Gastroesophageal sphincter (tissue), 4 donors: ENCODE data around the gene FASLG. TPM values are rescaled to one million over a fixed set of nuclear protein-coding genes. Genes with fewer than 3 reads are reported as not detected.

ENCODE experiments used
- ATAC-seq: fragments of 150-250 bp; one replicate; pipeline ENCODE4 v1.9.1; 2016; ENCODE audit warnings: mild to moderate bottlenecking, moderate library complexity
- H3K27ac ChIP-seq, 4 donors: fragments of 200-600 bp; sonication (generic) in 3 of 4; 1 replicate in 3 of 4; 2 replicates in 1 of 4; pipeline ENCODE4 v1.5.1; 2016 to 2019
- H3K27me3 ChIP-seq: fragments of 200-600 bp; sonication (generic); one replicate; pipeline ENCODE4 v1.5.1; 2019
- H3K36me3 ChIP-seq, 2 donors: fragments of 200-600 bp; sonication (generic); one replicate each; pipeline ENCODE4 v1.5.1; 2019; ENCODE audit warnings: control low read depth in 1 of 2
- H3K4me1 ChIP-seq, 3 donors: fragments of 200-600 bp; sonication (generic); 1 replicate in 2 of 3; 2 replicates in 1 of 3; pipeline ENCODE4 v1.5.1; 2016 to 2019; ENCODE audit warnings: control low read depth in 2 of 3
- H3K4me3 ChIP-seq, 2 donors: fragments of 200-600 bp; sonication (generic); one replicate each; pipeline ENCODE4 v1.5.1; 2019; ENCODE audit warnings: mild to moderate bottlenecking in 1 of 2, moderate library complexity in 1 of 2
- H3K9me3 ChIP-seq, 3 donors: fragments of 200-600 bp; sonication (generic); one replicate each; pipeline ENCODE4 v1.5.1; 2017 to 2019; ENCODE audit warnings: control low read depth in 2 of 3
- CTCF ChIP-seq, 4 experiments: fragments of 200-600 bp in 2 of 4; fragments of 450-650 bp in 2 of 4; sonication (generic) in 1 of 4; IDR thresholded peaks; one replicate each; pipeline ENCODE4 v1.5.1; 2017 to 2019; ENCODE audit warnings: antibody characterized with exemption in 4 of 4, mild to moderate bottlenecking in 2 of 4, moderate library complexity in 2 of 4
- EP300 ChIP-seq: sonication (generic); formaldehyde crosslinking; IDR thresholded peaks from one replicate; pipeline ENCODE4 v1.6.1; 2017; ENCODE audit warnings: antibody characterized with exemption, mild to moderate bottlenecking
- POLR2A ChIP-seq, 2 donors: fragments of 450-650 bp; IDR thresholded peaks; one replicate each; pipeline ENCODE4 v1.6.1; 2017; ENCODE audit warnings: antibody characterized with exemption in 2 of 2, mild to moderate bottlenecking in 2 of 2, moderate library complexity in 1 of 2
- POLR2AphosphoS5 ChIP-seq: sonication (generic); formaldehyde crosslinking; IDR thresholded peaks from one replicate; pipeline ENCODE4 v1.6.1; 2017; ENCODE audit warnings: antibody characterized with exemption
- WGBS, 2 donors: methylation state at CpG; one replicate each; pipeline ENCODE4 v1.1.5; 2018; ENCODE audit warnings: low coverage in 1 of 2; 5-methylcytosine and 5-hydroxymethylcytosine counted together
- total RNA-seq, 4 donors: library from RNA; depleted of rRNA; stranded (reverse); fragments of >200 nt; gene quantifications; one replicate each; pipeline ENCODE4 v1.1.0, GENCODE V29; 2016

The FASLG gene
- total RNA-seq, 4 donors from 2014 or later = not detected

- H3K36me3 ChIP-seq = no peaks in the 10 kb centered on the region
- H3K9me3 ChIP-seq = no peaks in the 10 kb centered on the region
- no peaks in the 10 kb centered on the region for H3K27me3 ChIP-seq
- H3K4me3 ChIP-seq = no peak overlapping the region
- H3K27ac ChIP-seq = no peak overlapping the region
- 57 to 76% methylated on average over 4 of the region's 4 CpGs for WGBS, 2 donors
- no peak for TF ChIP-seq POLR2A (IDR thresholded peaks at IDR 0.05)
- no peak for TF ChIP-seq POLR2AphosphoS5
- no peak for TF ChIP-seq EP300
- TF ChIP-seq CTCF (IDR thresholded peaks at IDR 0.05) = no peak
- H3K4me1 ChIP-seq = no peaks in the 10 kb centered on the region
- no peak for ATAC-seq
These were observed 11.9 kb downstream of the FASLG start for GRCh38 chr1:172670791-172671190.

GRCh38 chr1:172671591-172671990, 12.7 kb downstream of the FASLG start:
- Histone ChIP-seq H3K27me3 (no peaks in the 10 kb centered on the region), H3K36me3 (no peaks in the 10 kb centered on the region), H3K27ac (no peak overlapping the region), H3K4me1 (no peaks in the 10 kb centered on the region), H3K9me3 (no peaks in the 10 kb centered on the region), H3K4me3 (no peak overlapping the region)
- no peak for ATAC-seq
- TF ChIP-seq CTCF (IDR thresholded peaks at IDR 0.05) (no peak), POLR2A (IDR thresholded peaks at IDR 0.05) (no peak), POLR2AphosphoS5 (no peak), EP300 (no peak)

GRCh38 chr1:172672720-172673119, 13.8 kb downstream of the FASLG start:
- WGBS, 2 donors = 71 to 82% methylated on average over 1 to 2 of the region's 2 CpGs
- Histone ChIP-seq H3K36me3 (no peaks in the 10 kb centered on the region), H3K4me3 (no peak overlapping the region), H3K27ac (no peak overlapping the region), H3K4me1 (no peaks in the 10 kb centered on the region), H3K27me3 (no peaks in the 10 kb centered on the region), H3K9me3 (no peaks in the 10 kb centered on the region)
- no peak for TF ChIP-seq CTCF (IDR thresholded peaks at IDR 0.05)
- TF ChIP-seq POLR2AphosphoS5 = no peak
- no peak for TF ChIP-seq EP300
- TF ChIP-seq POLR2A (IDR thresholded peaks at IDR 0.05) = no peak
- ATAC-seq = no peak

GRCh38 chr1:172673761-172674160, 14.9 kb downstream of the FASLG start:
- Histone ChIP-seq H3K27ac (no peak overlapping the region), H3K36me3 (no peaks in the 10 kb centered on the region), H3K4me3 (no peak overlapping the region), H3K9me3 (peaks cover 0 to under 1% (median 0%) of the 10 kb centered on the region in 3 donors), H3K27me3 (no peaks in the 10 kb centered on the region), H3K4me1 (no peaks in the 10 kb centered on the region)
- ATAC-seq = no peak
- 47 to 70% methylated on average over 1 to 2 of the region's 2 CpGs for WGBS, 2 donors
- TF ChIP-seq CTCF (IDR thresholded peaks at IDR 0.05) (no peak), POLR2A (IDR thresholded peaks at IDR 0.05) (no peak), EP300 (no peak), POLR2AphosphoS5 (no peak)

- Histone ChIP-seq H3K27me3 (no peaks in the 10 kb centered on the region), H3K36me3 (no peaks in the 10 kb centered on the region), H3K9me3 (peaks cover 0 to 9% (median 0%) of the 10 kb centered on the region in 3 donors), H3K27ac (no peak overlapping the region), H3K4me1 (no peaks in the 10 kb centered on the region), H3K4me3 (no peak overlapping the region)
- TF ChIP-seq CTCF (IDR thresholded peaks at IDR 0.05) (no peak), EP300 (no peak), POLR2A (IDR thresholded peaks at IDR 0.05) (no peak), POLR2AphosphoS5 (no peak)
- 20 to 28% methylated on average over 1 to 4 of the region's 4 CpGs for WGBS, 2 donors
- ATAC-seq = no peak
These were observed 16.1 kb downstream of the FASLG start for GRCh38 chr1:172674831-172675613.
